Liver (tissue), 9 donors: ENCODE results near the gene MADD. TPM values are rescaled to one million over a fixed set of nuclear protein-coding genes. Genes with fewer than 3 reads are reported as not detected.

Experiments
- DNase-seq: peaks from one replicate; pipeline ENCODE4 v3.0.0-alpha.2; 2017; ENCODE audit warnings: low spot score
- H3K27ac ChIP-seq, 2 donors: one replicate each; pipeline ENCODE4 v1.7.0; 2013; ENCODE audit warnings: inconsistent platforms in 2 of 2, low read length in 2 of 2, control low read depth in 1 of 2, low read depth in 1 of 2, mild to moderate bottlenecking in 1 of 2
- H3K27me3 ChIP-seq, 4 donors: one replicate each; pipeline versions ENCODE4 v1.6.1 to v1.7.0; 2013; ENCODE audit warnings: low read length in 3 of 4, inconsistent platforms in 1 of 4, mild to moderate bottlenecking in 1 of 4, moderate library complexity in 1 of 4; ENCODE audit not compliant: control insufficient read depth in 4 of 4, insufficient read depth in 4 of 4
- H3K36me3 ChIP-seq, 4 donors: one replicate each; pipeline versions ENCODE4 v1.6.1 to v1.7.0; 2013; ENCODE audit warnings: low read length in 3 of 4, mild to moderate bottlenecking in 3 of 4, low read depth in 1 of 4, moderate library complexity in 1 of 4; ENCODE audit not compliant: control insufficient read depth in 4 of 4, insufficient read depth in 3 of 4
- H3K4me1 ChIP-seq, 4 donors: one replicate each; pipeline versions ENCODE4 v1.6.1 to v1.7.0; 2013; ENCODE audit warnings: low read length in 3 of 4, mild to moderate bottlenecking in 3 of 4, moderate library complexity in 1 of 4; ENCODE audit not compliant: control insufficient read depth in 4 of 4, insufficient read depth in 4 of 4
- H3K4me3 ChIP-seq, 3 donors: one replicate each; pipeline versions ENCODE4 v1.6.1 to v1.7.0; 2013; ENCODE audit warnings: low read length in 3 of 3, control low read depth in 1 of 3, low read depth in 1 of 3, mild to moderate bottlenecking in 1 of 3
- H3K9ac ChIP-seq, 2 donors: one replicate each; pipeline ENCODE4 v1.7.0; 2013; ENCODE audit warnings: low read length in 2 of 2, mild to moderate bottlenecking in 2 of 2, moderate library complexity in 2 of 2, control low read depth in 1 of 2, low read depth in 1 of 2
- H3K9me3 ChIP-seq, 4 donors: one replicate each; pipeline versions ENCODE4 v1.6.1 to v1.7.0; 2013; ENCODE audit warnings: low read length in 3 of 4; ENCODE audit not compliant: control insufficient read depth in 4 of 4
- ATF3 ChIP-seq: IDR thresholded peaks from 2 replicates; pipeline ENCODE4 v1.6.1; 2016; ENCODE audit warnings: antibody characterized with exemption
- CTCF ChIP-seq: fragments of 150-350 bp; IDR thresholded peaks from 2 replicates; pipeline ENCODE4 v1.5.1; 2017; ENCODE audit warnings: improper control_type of control experiment, low read depth, low read length; ENCODE audit not compliant: missing input control
- EGR1 ChIP-seq, 2 donors: IDR thresholded peaks; 2 replicates each; pipeline ENCODE4 v1.6.1; 2016 to 2018; ENCODE audit warnings: antibody characterized with exemption in 2 of 2, low read depth in 2 of 2
- FOXA1 ChIP-seq: IDR thresholded peaks from 2 replicates; pipeline ENCODE4 v1.6.1; 2016; ENCODE audit warnings: antibody characterized with exemption
- FOXA2 ChIP-seq: IDR thresholded peaks from 2 replicates; pipeline ENCODE4 v1.6.1; 2016; ENCODE audit warnings: antibody characterized with exemption
- GABPA ChIP-seq, 2 donors: IDR thresholded peaks in 1 of 2; conservative IDR thresholded peaks in 1 of 2; 2 replicates each; pipeline ENCODE4 v1.6.1; 2016; ENCODE audit warnings: antibody characterized with exemption in 2 of 2, mild to moderate bottlenecking in 1 of 2, moderate library complexity in 1 of 2
- HNF4A ChIP-seq, 2 donors: conservative IDR thresholded peaks; 2 replicates each; pipeline ENCODE4 v1.6.1; 2016; ENCODE audit warnings: antibody characterized with exemption in 2 of 2, mild to moderate bottlenecking in 2 of 2
- HNF4G ChIP-seq: IDR thresholded peaks from 2 replicates; pipeline ENCODE4 v1.6.1; 2016; ENCODE audit warnings: antibody characterized with exemption
- JUND ChIP-seq, 2 donors: IDR thresholded peaks; 2 replicates each; pipeline ENCODE4 v1.6.1; 2016; ENCODE audit warnings: antibody characterized with exemption in 2 of 2
- NR2F2 ChIP-seq: IDR thresholded peaks from 2 replicates; pipeline ENCODE4 v1.6.1; 2016; ENCODE audit warnings: antibody characterized with exemption
- RAD21 ChIP-seq, 2 donors: IDR thresholded peaks; 2 replicates each; pipeline ENCODE4 v1.6.1; 2016; ENCODE audit warnings: antibody characterized with exemption in 2 of 2, mild to moderate bottlenecking in 2 of 2
- RXRA ChIP-seq, 2 donors: IDR thresholded peaks; 2 replicates each; pipeline ENCODE4 v1.6.1; 2017 to 2018; ENCODE audit warnings: antibody characterized with exemption in 2 of 2, mild to moderate bottlenecking in 1 of 2
- SP1 ChIP-seq: IDR thresholded peaks from 2 replicates; pipeline ENCODE4 v1.6.1; 2018; ENCODE audit warnings: antibody characterized with exemption, mild to moderate bottlenecking
- TAF1 ChIP-seq: conservative IDR thresholded peaks from 2 replicates; pipeline ENCODE4 v1.6.1; 2016; ENCODE audit warnings: antibody characterized with exemption, mild to moderate bottlenecking
- YY1 ChIP-seq: IDR thresholded peaks from 2 replicates; pipeline ENCODE4 v1.6.1; 2016; ENCODE audit warnings: antibody characterized with exemption, mild to moderate bottlenecking
- ZBTB33 ChIP-seq: IDR thresholded peaks from 2 replicates; pipeline ENCODE4 v1.6.1; 2016; ENCODE audit warnings: antibody characterized with exemption
- WGBS: extraction: QIAGEN DNeasy Blood & Tissue Kit; methylation state at CpG from one replicate; pipeline ENCODE4 v1.1.7; 2013; 5-methylcytosine and 5-hydroxymethylcytosine counted together
- polyA plus RNA-seq, 2 donors: library from polyadenylated mRNA; stranded (reverse) in 1 of 2; unstranded in 1 of 2; fragments of 200-250 nt in 1 of 2; fragments of >200 nt in 1 of 2; fragmentation: Nextera tagmentation in 1 of 2; extraction: Ambion mirVana in 1 of 2; gene quantifications; one replicate each; pipeline versions ENCODE4 v1.2.1 to v1.2.3, GENCODE V29; 2013 to 2015
- total RNA-seq, 2 donors: library from RNA; depleted of rRNA; stranded (reverse); fragments of >200 nt; gene quantifications; one replicate each; pipeline ENCODE4 v1.2.3, GENCODE V29; 2014
- donor health status: healthy.
- donor health status: healthy.
- donor health status: healthy.
- donor health status: healthy.
- donor health status: healthy.

MADD gene
- total and polyA plus RNA-seq, 4 donors: 9.9 to 20.5 (median 11.1) TPM

GRCh38 chr11:47348859-47349258 lies 78.9 kb downstream of the MADD start:
- whole genome bisulfite sequencing: 75% methylated on average over 8 of the region's 8 CpGs
- no peak for DNase-seq
- Histone ChIP-seq H3K27ac (no peak overlapping the region), H3K4me3 (no peak overlapping the region), H3K36me3 (no peaks in the 10 kb centered on the region), H3K9me3 (no peaks in the 10 kb centered on the region), H3K27me3 (no peaks in the 10 kb centered on the region), H3K4me1 (no peaks in the 10 kb centered on the region), H3K9ac (no peak overlapping the region)
- TF ChIP-seq RAD21 (IDR thresholded peaks at IDR 0.05) (peak in 1 of 2 donors; percentile 60), TAF1 (no peak), ATF3 (no peak)

DNA sequence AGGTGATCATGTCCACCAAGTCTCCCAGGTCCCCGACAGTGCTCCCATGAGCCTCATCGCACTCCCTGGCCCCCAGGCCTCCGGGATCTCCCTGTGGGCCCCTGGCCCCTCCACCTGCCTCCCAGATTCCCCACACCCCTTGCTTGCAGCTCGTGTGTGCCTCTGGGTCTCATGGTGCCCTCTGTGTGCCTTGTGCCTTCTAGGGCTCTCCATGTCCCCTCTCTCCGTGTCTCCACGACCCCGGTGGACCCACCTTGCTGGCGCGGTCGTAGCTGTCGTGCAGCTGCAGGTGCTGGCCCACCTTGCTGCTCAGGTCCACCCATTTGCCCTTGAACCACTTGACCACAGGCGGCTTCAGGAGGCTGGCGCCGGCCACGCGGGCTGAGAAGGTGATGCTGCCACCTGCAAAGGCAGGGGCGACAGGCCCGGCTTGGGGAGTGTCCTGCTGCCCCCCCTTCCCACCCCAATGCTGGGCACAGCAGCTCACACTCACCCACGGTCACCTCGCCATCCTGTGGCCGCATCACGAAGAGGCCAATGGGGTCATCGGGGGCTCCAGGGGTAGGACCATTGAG lies 79.7 kb downstream of the MADD start:
- H3K27me3 ChIP-seq: no peaks in the 10 kb centered on the region
- TF ChIP-seq HNF4G (no peak), SP1 (no peak), RAD21 (IDR thresholded peaks at IDR 0.05) (no peak), HNF4A (conservative IDR thresholded peaks at IDR 0.05) (no peak), CTCF (no peak), EGR1 (IDR thresholded peaks at IDR 0.05; ENCODE audit: low read depth in 2 of 2) (no peak), GABPA (IDR thresholded peaks at IDR 0.05 in 1 of 2, conservative IDR thresholded peaks at IDR 0.05 in 1 of 2) (no peak), FOXA1 (no peak), TAF1 (no peak), ZBTB33 (no peak), NR2F2 (no peak), ATF3 (no peak)
- no peak overlapping the region for H3K27ac ChIP-seq
- no peak for DNase-seq
- H3K9me3 ChIP-seq: no peaks in the 10 kb centered on the region
- H3K9ac ChIP-seq: no peak overlapping the region
- H3K4me1 ChIP-seq: no peaks in the 10 kb centered on the region
- H3K36me3 ChIP-seq: no peaks in the 10 kb centered on the region
- no peak overlapping the region for H3K4me3 ChIP-seq
- 91% methylated on average over 23 of the region's 23 CpGs for WGBS

DNA sequence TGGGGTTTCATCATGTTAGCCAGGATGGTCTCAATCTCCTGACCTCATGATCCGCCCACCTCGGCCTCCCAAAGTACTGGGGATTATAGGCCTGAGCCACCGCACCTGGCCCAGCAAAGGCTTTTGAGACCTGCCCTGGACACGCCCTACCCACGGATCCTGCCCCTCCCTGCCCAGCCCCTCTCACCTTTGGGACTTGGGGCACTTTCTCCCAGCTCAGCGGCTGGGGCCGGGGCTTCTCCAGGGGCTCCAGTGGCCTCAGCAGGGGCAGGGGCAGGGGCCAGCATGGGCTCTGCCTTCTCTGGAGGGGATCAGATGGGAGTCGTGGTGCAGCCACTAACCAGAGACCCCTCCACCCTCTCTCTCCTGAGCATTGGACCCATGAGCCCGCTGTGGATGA lies 80.4 kb downstream of the MADD start:
- H3K9me3 ChIP-seq: no peaks in the 10 kb centered on the region
- H3K4me1 ChIP-seq: peaks cover 0 to 2% (median 0%) of the 10 kb centered on the region in 4 donors
- no peak for DNase-seq
- no peak for TF ChIP-seq SP1
- no peak for TF ChIP-seq RXRA (IDR thresholded peaks at IDR 0.05)
- TF ChIP-seq YY1: no peak
- TF ChIP-seq ATF3: no peak
- TF ChIP-seq FOXA2: no peak
- TF ChIP-seq JUND (IDR thresholded peaks at IDR 0.05): no peak
- H3K27me3 ChIP-seq: no peaks in the 10 kb centered on the region
- WGBS: 88% methylated on average over 9 of the region's 9 CpGs
- H3K9ac ChIP-seq: no peak overlapping the region
- H3K4me3 ChIP-seq: no peak overlapping the region
- no peak overlapping the region for H3K27ac ChIP-seq
- no peaks in the 10 kb centered on the region for H3K36me3 ChIP-seq
